Small intestine (tissue), 16 donors: ENCODE data around the gene KLHL25. TPM values are rescaled to one million over a fixed set of nuclear protein-coding genes. Genes with fewer than 3 reads are reported as not detected.

ENCODE experiments used
- DNase-seq, 2 donors: peaks; one replicate each; pipeline versions ENCODE4 v3.0.0 to v3.0.0-alpha.2; 2013
- FAIRE-seq: peaks from 2 replicates; lab custom pipeline; 2012; peaks lifted over from hg19 to GRCh38; lab: Jason Lieb, UNC
- H3K27ac ChIP-seq, 3 donors: one replicate each; pipeline ENCODE4 v1.5.1; 2013; ENCODE audit warnings: low read length in 2 of 3, mild to moderate bottlenecking in 2 of 3, control low read depth in 1 of 3, inconsistent platforms in 1 of 3, low read depth in 1 of 3, moderate library complexity in 1 of 3
- H3K27me3 ChIP-seq, 3 donors: one replicate each; pipeline ENCODE4 v1.6.1; 2013; ENCODE audit warnings: low read length in 3 of 3, inconsistent platforms in 1 of 3; ENCODE audit not compliant: control insufficient read depth in 3 of 3, insufficient read depth in 3 of 3
- H3K36me3 ChIP-seq, 3 donors: one replicate each; pipeline ENCODE4 v1.6.1; 2013; ENCODE audit warnings: low read length in 3 of 3, inconsistent platforms in 1 of 3, low read depth in 1 of 3, mild to moderate bottlenecking in 1 of 3, moderate library complexity in 1 of 3; ENCODE audit not compliant: control insufficient read depth in 3 of 3, insufficient read depth in 2 of 3
- H3K4me1 ChIP-seq, 3 donors: one replicate each; pipeline ENCODE4 v1.6.1; 2013; ENCODE audit warnings: low read length in 2 of 3, inconsistent platforms in 1 of 3, low read depth in 1 of 3, mild to moderate bottlenecking in 1 of 3, moderate library complexity in 1 of 3; ENCODE audit not compliant: control insufficient read depth in 3 of 3, insufficient read depth in 2 of 3
- H3K4me3 ChIP-seq, 3 donors: one replicate each; pipeline ENCODE4 v1.5.1; 2013; ENCODE audit warnings: low read length in 3 of 3, control low read depth in 1 of 3, inconsistent platforms in 1 of 3, low read depth in 1 of 3, mild to moderate bottlenecking in 1 of 3, moderate library complexity in 1 of 3
- H3K9me3 ChIP-seq, 2 donors: one replicate each; pipeline ENCODE4 v1.6.1; 2013; ENCODE audit warnings: low read depth in 1 of 2, low read length in 1 of 2; ENCODE audit not compliant: control insufficient read depth in 2 of 2, insufficient read depth in 1 of 2
- WGBS, 3 donors: extraction: QIAGEN DNeasy Blood & Tissue Kit; methylation state at CpG; one replicate each; pipeline ENCODE4 v1.1.7; 2013; 5-methylcytosine and 5-hydroxymethylcytosine counted together
- long read RNA-seq, 10 donors: transcript quantifications; one replicate each; lab custom pipeline, GENCODE V29; 2026
- polyA plus RNA-seq, 4 donors: library from polyadenylated mRNA; stranded (reverse) in 3 of 4; unstranded in 1 of 4; fragments of 200-250 nt in 3 of 4; fragments of 120-200 nt in 1 of 4; gene quantifications; one replicate each; pipeline versions ENCODE4 v1.2.1 to v1.2.3, GENCODE V29; 2013
- donor health status: healthy with polysubstance abuse.
- donor health status: control.
- donor health status: control.
- donor health status: Bipolar disorder and iron deficiency.
- donor health status: healthy.

Gene KLHL25, protein sequence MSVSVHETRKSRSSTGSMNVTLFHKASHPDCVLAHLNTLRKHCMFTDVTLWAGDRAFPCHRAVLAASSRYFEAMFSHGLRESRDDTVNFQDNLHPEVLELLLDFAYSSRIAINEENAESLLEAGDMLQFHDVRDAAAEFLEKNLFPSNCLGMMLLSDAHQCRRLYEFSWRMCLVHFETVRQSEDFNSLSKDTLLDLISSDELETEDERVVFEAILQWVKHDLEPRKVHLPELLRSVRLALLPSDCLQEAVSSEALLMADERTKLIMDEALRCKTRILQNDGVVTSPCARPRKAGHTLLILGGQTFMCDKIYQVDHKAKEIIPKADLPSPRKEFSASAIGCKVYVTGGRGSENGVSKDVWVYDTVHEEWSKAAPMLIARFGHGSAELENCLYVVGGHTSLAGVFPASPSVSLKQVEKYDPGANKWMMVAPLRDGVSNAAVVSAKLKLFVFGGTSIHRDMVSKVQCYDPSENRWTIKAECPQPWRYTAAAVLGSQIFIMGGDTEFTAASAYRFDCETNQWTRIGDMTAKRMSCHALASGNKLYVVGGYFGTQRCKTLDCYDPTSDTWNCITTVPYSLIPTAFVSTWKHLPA
- polyA plus RNA-seq: 1 to 10 TPM; 4.2 to 9.5 (median 7.9) TPM
- long read RNA-seq, donor 1: 0 reads
- long read RNA-seq, donor 2, full-length matches to known transcripts: 1 of 1 reads
- long read RNA-seq, donor 2, partial matches to known transcripts: 0 of 1 reads
- long read RNA-seq, donor 2, other reads (novel, unspliced or antisense): 0 of 1 reads
- long read RNA-seq, donor 3, full-length matches to known transcripts: 8 of 8 reads
- long read RNA-seq, donor 3, partial matches to known transcripts: 0 of 8 reads
- long read RNA-seq, donor 3, other reads (novel, unspliced or antisense): 0 of 8 reads
- long read RNA-seq, donor 4: 0 reads
- long read RNA-seq, donor 5, full-length matches to known transcripts: 1 of 1 reads
- long read RNA-seq, donor 5, partial matches to known transcripts: 0 of 1 reads
- long read RNA-seq, donor 5, other reads (novel, unspliced or antisense): 0 of 1 reads
- long read RNA-seq, donor 6, full-length matches to known transcripts: 6 of 6 reads
- long read RNA-seq, donor 6, partial matches to known transcripts: 0 of 6 reads
- long read RNA-seq, donor 6, other reads (novel, unspliced or antisense): 0 of 6 reads
- long read RNA-seq, donor 7, full-length matches to known transcripts: 13 of 13 reads
- long read RNA-seq, donor 7, partial matches to known transcripts: 0 of 13 reads
- long read RNA-seq, donor 7, other reads (novel, unspliced or antisense): 0 of 13 reads
- long read RNA-seq, donor 8: 0 reads
- long read RNA-seq, donor 9, full-length matches to known transcripts: 2 of 2 reads
- long read RNA-seq, donor 9, partial matches to known transcripts: 0 of 2 reads
- long read RNA-seq, donor 9, other reads (novel, unspliced or antisense): 0 of 2 reads
- long read RNA-seq, donor 10, full-length matches to known transcripts: 1 of 1 reads
- long read RNA-seq, donor 10, partial matches to known transcripts: 0 of 1 reads
- long read RNA-seq, donor 10, other reads (novel, unspliced or antisense): 0 of 1 reads

DNA sequence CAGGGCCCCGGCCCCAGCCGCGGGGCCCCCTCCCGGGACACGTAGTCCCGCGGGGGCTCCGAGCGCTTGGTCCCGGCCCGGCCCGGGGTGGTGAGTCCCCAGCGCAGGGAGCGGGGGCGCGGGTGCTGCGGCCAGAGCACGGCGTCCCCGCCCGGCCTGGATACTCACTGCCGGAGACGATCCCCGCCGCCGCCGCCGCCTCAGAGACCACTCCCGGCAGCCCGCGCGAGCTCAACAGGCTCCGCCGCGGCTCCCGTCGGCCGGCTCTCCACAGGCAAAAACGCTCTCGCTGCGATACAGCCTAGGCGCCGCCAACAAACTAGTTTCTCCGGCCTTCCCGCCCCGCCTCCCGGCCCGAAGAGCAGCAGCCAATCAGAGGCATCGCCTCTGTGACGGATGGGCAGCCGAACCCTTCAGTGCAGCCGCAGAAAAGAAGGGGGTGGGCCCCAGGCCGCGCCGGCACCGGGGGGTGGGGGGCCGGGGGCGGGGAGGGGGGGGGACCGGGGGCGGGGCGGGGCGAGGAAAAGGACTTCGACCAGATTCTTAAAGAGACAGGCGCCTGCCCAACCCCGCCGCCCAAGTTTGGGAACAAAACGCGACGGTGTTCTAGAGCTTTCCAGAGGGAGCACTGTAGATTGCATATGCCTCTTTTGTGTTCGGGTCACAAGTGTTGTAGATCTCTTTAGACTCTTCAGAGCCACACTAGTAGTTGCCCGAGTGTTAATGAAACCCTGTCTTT lies at the start of gene KLHL25:
KLHL25 (minus strand) TSS at position 328 of the 739 bp plus-strand sequence. CDS start 25,115 bp downstream, outside the sequence.
- Histone ChIP-seq H3K9me3 (no peaks in the 10 kb centered on the region), H3K27ac (peak within 1 kb of the TSS; percentile 81 to 91 (median 87)), H3K4me3 (peak within 1 kb of the TSS; percentile 53 to 96 (median 90)), H3K27me3 (no peaks in the 10 kb centered on the region), H3K36me3 (no peaks in the 10 kb centered on the region), H3K4me1 (peaks cover 6 to 14% (median 7%) of the 10 kb centered on the region in 3 donors)
- FAIRE-seq (no peak), DNase-seq (peak; percentile 97)
- 0 to 1% (median 0%) methylated on average over 44 to 69 of the region's 71 CpGs for WGBS, 3 donors

DNA sequence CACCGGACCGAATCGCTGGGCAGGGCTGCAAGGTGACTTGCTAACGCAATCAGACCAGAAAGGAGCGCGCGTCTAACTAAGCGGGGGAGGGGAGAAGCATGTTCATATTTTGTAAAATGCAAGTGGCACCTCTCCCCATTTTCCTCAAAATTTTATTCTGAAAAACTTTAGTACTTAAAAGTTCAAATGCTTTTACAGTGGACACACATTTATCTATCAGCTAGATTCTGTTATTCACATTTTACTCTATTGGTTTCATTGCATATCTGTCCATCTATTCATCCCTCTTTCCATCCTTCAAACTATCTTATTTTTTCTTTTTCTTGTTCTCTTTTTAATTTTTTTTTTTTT lies 46.1 kb upstream of the KLHL25 start:
- Histone ChIP-seq H3K27me3 (no peaks in the 10 kb centered on the region), H3K9me3 (no peaks in the 10 kb centered on the region), H3K27ac (no peak overlapping the region), H3K4me3 (no peak overlapping the region), H3K36me3 (no peaks in the 10 kb centered on the region), H3K4me1 (peaks cover 0 to 27% (median 2%) of the 10 kb centered on the region in 3 donors)
- DNase-seq (no peak), FAIRE-seq (no peak)
- 0 to 1% (median 1%) methylated on average over 8 of the region's 8 CpGs for WGBS, 3 donors

DNA sequence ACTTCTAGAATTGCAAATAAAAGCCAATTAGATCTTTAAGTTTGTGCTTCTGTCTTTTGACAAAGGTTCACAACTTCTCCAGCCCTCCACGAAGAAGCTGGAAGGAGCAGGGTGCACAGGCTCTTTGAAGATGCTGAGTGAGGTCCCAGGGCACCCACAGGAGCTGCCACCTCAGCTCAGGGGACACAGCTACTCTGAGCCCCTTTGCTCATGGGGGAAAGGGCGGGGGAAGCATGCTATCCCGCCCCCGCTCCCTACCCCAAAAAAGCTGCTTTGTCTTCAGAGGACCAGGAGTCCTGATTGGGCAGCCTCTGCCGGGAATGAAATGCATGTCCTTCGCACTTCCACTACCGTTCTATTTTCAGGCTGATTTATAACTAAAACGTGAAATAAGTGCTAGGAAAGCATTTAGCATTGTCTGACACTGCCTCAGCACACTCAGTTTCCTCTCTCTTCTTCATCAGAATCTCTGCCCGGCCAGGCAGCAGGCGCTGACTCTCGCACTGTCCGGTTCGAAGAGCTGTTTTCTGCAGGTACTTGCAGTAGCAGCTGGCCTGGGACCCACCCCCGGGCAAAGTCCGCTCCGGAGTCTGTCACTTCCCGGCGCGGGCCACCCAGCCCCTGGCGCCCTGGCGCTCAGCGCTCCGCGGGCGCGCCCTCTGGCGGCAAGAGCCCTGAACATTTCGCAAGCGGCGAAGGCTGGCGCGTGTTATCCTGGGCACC lies 45.5 kb upstream of the KLHL25 start:
- H3K36me3 ChIP-seq: no peaks in the 10 kb centered on the region
- H3K27ac ChIP-seq: peak overlapping the region; percentile 1 to 65 (median 57)
- 3 to 8% (median 5%) methylated on average over 32 of the region's 32 CpGs for WGBS, 3 donors
- peak overlapping the region in 1 of 3 donors; percentile 26 for H3K4me3 ChIP-seq
- DNase-seq (peak; percentile 94 to 98), FAIRE-seq (no peak)
- no peaks in the 10 kb centered on the region for H3K9me3 ChIP-seq
- no peaks in the 10 kb centered on the region for H3K27me3 ChIP-seq
- H3K4me1 ChIP-seq: peaks cover 0 to 27% (median 2%) of the 10 kb centered on the region in 3 donors

DNA sequence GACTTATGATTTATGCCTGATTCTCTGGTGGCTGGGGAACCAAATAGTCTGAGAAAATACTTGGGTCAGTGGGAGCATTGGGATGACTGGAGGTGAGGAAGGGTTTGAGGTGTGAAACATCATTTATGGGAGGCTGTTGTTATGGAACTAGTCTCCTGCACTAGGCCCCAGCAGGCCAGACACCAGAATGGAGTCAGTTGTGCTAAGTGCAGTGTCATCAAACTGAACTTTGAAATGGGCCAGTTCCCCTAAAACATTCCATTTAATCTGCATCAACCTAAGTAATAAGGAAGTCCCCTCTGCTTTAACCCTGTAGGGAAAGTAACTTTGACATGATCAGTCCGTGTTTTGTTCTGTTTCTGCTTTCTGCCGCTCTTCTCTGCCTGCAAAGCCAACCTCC lies 44.9 kb upstream of the KLHL25 start:
- DNase-seq (peak; percentile 14 to 15), FAIRE-seq (no peak)
- WGBS, 3 donors: 67 to 76% (median 75%) methylated on average over 2 of the region's 2 CpGs

DNA sequence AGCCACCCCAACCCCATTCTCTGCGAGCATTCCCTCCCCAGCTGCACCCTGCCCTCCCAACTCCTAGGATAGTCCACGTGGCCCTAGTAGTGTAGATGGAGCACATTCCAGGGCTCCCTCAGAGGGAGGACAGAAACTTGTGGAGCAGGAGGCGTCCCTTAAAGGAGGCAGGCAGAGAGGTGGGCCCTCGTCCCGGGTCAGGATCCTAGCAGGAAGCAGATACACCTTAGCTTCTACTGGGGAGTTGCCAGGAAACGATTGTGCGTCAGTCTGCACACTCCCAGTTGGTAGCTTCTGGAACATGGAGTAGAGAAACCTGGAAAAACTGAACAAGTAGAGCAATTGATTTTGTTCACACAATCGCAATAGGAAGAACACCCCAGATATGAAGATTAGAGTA lies 43.9 kb upstream of the KLHL25 start:
- no peak overlapping the region for H3K4me3 ChIP-seq
- DNase-seq: peak; percentile 19 to 92
- H3K36me3 ChIP-seq: no peaks in the 10 kb centered on the region
- 19 to 70% (median 45%) methylated on average over 8 of the region's 8 CpGs for WGBS, 3 donors
- peak overlapping the region; percentile 2 to 78 (median 76) for H3K27ac ChIP-seq
- no peak for FAIRE-seq
- peaks cover 0 to 27% (median 2%) of the 10 kb centered on the region in 3 donors for H3K4me1 ChIP-seq
- H3K27me3 ChIP-seq: no peaks in the 10 kb centered on the region
- no peaks in the 10 kb centered on the region for H3K9me3 ChIP-seq

More for the DNA sequence above, 44.9 kb upstream of the KLHL25 start:
- Histone ChIP-seq H3K9me3 (no peaks in the 10 kb centered on the region), H3K4me3 (no peak overlapping the region), H3K27me3 (no peaks in the 10 kb centered on the region), H3K4me1 (peaks cover 0 to 27% (median 2%) of the 10 kb centered on the region in 3 donors), H3K36me3 (no peaks in the 10 kb centered on the region), H3K27ac (peak overlapping the region in 2 of 3 donors; percentile 57 to 65)

DNA sequence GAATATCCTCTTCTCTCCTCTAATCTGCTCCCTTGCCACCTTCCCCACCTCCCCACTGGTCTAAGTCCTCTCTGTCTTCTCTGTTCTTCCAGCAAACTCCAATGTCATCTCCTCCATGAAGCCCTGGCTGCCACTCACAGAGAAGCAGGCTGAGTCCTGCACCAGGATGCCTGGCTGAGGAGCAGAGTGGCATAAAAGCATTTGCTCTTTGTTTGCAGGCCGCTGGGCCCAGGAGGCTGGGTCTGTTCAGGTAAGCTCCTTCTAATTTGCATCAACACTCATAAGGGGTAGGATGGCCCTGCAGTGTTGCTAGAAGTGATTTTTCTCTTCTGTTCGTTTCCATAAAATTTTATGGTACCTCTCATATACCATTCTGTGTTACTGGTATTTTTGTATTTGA lies 43.2 kb upstream of the KLHL25 start:
- Histone ChIP-seq H3K4me3 (no peak overlapping the region), H3K9me3 (no peaks in the 10 kb centered on the region), H3K27ac (peak overlapping the region; percentile 76 to 94 (median 85)), H3K27me3 (no peaks in the 10 kb centered on the region), H3K36me3 (no peaks in the 10 kb centered on the region), H3K4me1 (peaks cover 0 to 27% (median 2%) of the 10 kb centered on the region in 3 donors)
- FAIRE-seq (no peak), DNase-seq (peak; percentile 23 to 31)
- 14 to 39% (median 38%) methylated on average over 2 of the region's 2 CpGs for WGBS, 3 donors

DNA sequence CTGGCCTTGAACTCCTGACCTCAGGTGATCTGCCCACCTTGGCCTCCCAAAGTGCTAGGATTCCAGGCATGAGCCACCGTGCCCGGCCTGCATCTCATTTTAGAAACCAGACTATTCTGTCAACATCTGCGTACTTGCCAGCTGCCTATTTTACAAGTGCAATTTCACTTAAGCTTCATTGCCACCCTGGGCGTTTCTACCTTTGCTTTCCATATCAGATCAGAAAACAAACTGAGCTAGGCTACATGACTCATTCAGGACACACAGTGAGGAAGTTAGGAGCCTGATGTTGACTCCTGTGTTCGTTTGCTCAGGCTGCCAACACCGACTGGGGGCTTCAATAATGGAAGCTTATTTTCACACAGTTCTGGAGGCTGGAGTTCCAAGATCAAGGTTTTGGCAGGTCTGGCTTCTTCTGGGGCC lies 42.3 kb upstream of the KLHL25 start:
- peaks cover 0 to 27% (median 2%) of the 10 kb centered on the region in 3 donors for H3K4me1 ChIP-seq
- no peaks in the 10 kb centered on the region for H3K27me3 ChIP-seq
- DNase-seq (peak; percentile 87 to 96), FAIRE-seq (no peak)
- no peaks in the 10 kb centered on the region for H3K9me3 ChIP-seq
- H3K27ac ChIP-seq: peak overlapping the region; percentile 76 to 94 (median 85)
- 8 to 55% (median 30%) methylated on average over 6 of the region's 6 CpGs for WGBS, 3 donors
- H3K36me3 ChIP-seq: no peaks in the 10 kb centered on the region
- H3K4me3 ChIP-seq: no peak overlapping the region
